Thyroid gland (tissue), 4 donors: ENCODE data around the gene DVL1.

Experiments
- POLR2A ChIP-seq, 2 donors: fragments of 450-650 bp; IDR thresholded peaks; one replicate each; pipeline ENCODE4 v1.6.1; 2017; ENCODE audit warnings: antibody characterized with exemption in 2 of 2, mild to moderate bottlenecking in 2 of 2, moderate library complexity in 1 of 2
- TF ChIP-seq, protein P1 (sequence below), 6 experiments: fragments of 200-600 bp in 3 of 6; fragments of 450-650 bp in 3 of 6; sonication (generic) in 3 of 6; IDR thresholded peaks; one replicate each; pipeline ENCODE4 v1.5.1; 2016 to 2019; ENCODE audit warnings: antibody characterized with exemption in 6 of 6, mild to moderate bottlenecking in 2 of 6, inconsistent platforms in 1 of 6, moderate library complexity in 1 of 6

DNA sequence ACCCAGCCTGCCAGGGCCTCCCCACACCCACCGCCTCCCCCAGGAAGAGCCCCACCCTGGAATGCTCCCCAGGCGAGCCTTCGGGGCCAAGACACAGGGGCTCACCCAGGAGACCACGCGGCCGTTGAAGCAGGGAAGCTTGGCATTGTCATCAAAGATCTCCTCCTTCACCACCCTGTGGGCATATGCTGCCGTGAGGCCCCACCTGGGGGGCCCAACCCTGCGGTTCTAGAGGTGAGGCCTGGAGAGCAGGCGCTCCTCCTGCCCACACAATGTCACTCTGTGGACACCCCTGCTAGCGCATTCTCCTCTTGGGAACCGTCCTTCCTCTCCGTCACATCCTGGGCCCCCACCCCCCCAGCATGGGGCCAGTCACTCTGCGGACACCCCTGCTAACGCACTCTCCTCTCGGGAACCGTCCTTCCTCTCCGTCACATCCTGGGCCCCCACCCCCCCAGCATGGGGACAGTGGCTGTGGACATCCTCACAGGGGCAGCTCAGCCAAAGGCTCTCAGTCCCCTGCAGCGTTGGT is 6.6 kb downstream of the DVL1 start:
- TF ChIP-seq POLR2A (IDR thresholded peaks at IDR 0.05), result no peak
- TF ChIP-seq, protein P1, sequence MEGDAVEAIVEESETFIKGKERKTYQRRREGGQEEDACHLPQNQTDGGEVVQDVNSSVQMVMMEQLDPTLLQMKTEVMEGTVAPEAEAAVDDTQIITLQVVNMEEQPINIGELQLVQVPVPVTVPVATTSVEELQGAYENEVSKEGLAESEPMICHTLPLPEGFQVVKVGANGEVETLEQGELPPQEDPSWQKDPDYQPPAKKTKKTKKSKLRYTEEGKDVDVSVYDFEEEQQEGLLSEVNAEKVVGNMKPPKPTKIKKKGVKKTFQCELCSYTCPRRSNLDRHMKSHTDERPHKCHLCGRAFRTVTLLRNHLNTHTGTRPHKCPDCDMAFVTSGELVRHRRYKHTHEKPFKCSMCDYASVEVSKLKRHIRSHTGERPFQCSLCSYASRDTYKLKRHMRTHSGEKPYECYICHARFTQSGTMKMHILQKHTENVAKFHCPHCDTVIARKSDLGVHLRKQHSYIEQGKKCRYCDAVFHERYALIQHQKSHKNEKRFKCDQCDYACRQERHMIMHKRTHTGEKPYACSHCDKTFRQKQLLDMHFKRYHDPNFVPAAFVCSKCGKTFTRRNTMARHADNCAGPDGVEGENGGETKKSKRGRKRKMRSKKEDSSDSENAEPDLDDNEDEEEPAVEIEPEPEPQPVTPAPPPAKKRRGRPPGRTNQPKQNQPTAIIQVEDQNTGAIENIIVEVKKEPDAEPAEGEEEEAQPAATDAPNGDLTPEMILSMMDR (IDR thresholded peaks at IDR 0.05), result no peak
